CD4-positive, alpha-beta T cell (primary cell): Measurements from ENCODE around the gene MRPL20. TPM values are rescaled to one million over a fixed set of nuclear protein-coding genes. Genes with fewer than 3 reads are reported as not detected.

Experiments used
- ATAC-seq: fragments of 200-7000 bp; cut with Tn5 transposase; one replicate; pipeline ENCODE4 v1.10.0; 2022; ENCODE audit warnings: mild to moderate bottlenecking; ENCODE audit not compliant: poor library complexity
- CTCF ChIA-PET: fragments of 350-600 bp; sonication (Branson Sonifier 250); formaldehyde crosslinking; loops from one replicate; lab custom pipeline; 2021; ENCODE audit warnings: antibody characterized with exemption, inconsistent platforms; lab: Charles Lee
- POLR2A ChIA-PET: fragments of 350-600 bp; sonication (Branson Sonifier 250); formaldehyde crosslinking; loops from one replicate; lab custom pipeline; 2021; ENCODE audit warnings: antibody characterized with exemption, inconsistent platforms; lab: Charles Lee
- DNase-seq, 14 experiments: peaks; one replicate each; pipeline ENCODE4 v3.0.0-alpha.2; 2013 to 2020; ENCODE audit warnings: mixed read lengths in 2 of 14
- H3K27ac ChIP-seq, 2 donors: one replicate each; pipeline versions ENCODE4 v1.5.1 to v1.7.0; 2013; ENCODE audit warnings: low read length in 2 of 2, low read depth in 1 of 2, mild to moderate bottlenecking in 1 of 2
- H3K27me3 ChIP-seq, 2 experiments: 1 replicate in 1 of 2; 2 replicates in 1 of 2; pipeline versions ENCODE4 v1.6.1 to v1.7.0; 2013; ENCODE audit warnings: low read length in 2 of 2, control low read depth in 1 of 2, mild to moderate bottlenecking in 1 of 2, moderate library complexity in 1 of 2; ENCODE audit not compliant: insufficient read depth in 2 of 2, control insufficient read depth in 1 of 2
- H3K36me3 ChIP-seq: one replicate; pipeline ENCODE4 v1.6.1; 2013; ENCODE audit warnings: low read length, control low read depth; ENCODE audit not compliant: insufficient read depth
- H3K4me1 ChIP-seq: one replicate; pipeline ENCODE4 v1.6.1; 2013; ENCODE audit warnings: low read length, control low read depth; ENCODE audit not compliant: insufficient read depth
- H3K4me3 ChIP-seq: one replicate; pipeline ENCODE4 v1.5.1; 2013; ENCODE audit warnings: mild to moderate bottlenecking, low read length, moderate library complexity
- H3K9me3 ChIP-seq, 2 experiments: 1 replicate in 1 of 2; 2 replicates in 1 of 2; pipeline versions ENCODE4 v1.6.1 to v1.7.0; 2013; ENCODE audit warnings: low read length in 2 of 2, mild to moderate bottlenecking in 2 of 2, control low read depth in 1 of 2, moderate library complexity in 1 of 2; ENCODE audit not compliant: control insufficient read depth in 1 of 2, insufficient read depth in 1 of 2
- H3K27ac Mint-ChIP-seq: one replicate; pipeline ENCODE4 v1.8.0; 2020; ENCODE audit warnings: mixed read lengths
- H3K27me3 Mint-ChIP-seq: one replicate; pipeline ENCODE4 v1.8.0; 2021; ENCODE audit warnings: mixed read lengths
- H3K36me3 Mint-ChIP-seq: one replicate; pipeline ENCODE4 v1.8.0; 2021; ENCODE audit warnings: low read depth, mixed read lengths
- H3K4me1 Mint-ChIP-seq: one replicate; pipeline ENCODE4 v1.8.0; 2021; ENCODE audit warnings: low read depth, mixed read lengths
- H3K4me3 Mint-ChIP-seq: one replicate; pipeline ENCODE4 v1.8.0; 2020; ENCODE audit warnings: mild to moderate bottlenecking, mixed read lengths
- H3K9me3 Mint-ChIP-seq: one replicate; pipeline ENCODE4 v1.8.0; 2020; ENCODE audit warnings: mixed read lengths
- CTCF ChIP-seq: fragments of 200-600 bp; IDR thresholded peaks from one replicate; pipeline ENCODE4 v1.8.0; 2022; ENCODE audit warnings: antibody characterized with exemption, mild to moderate bottlenecking
- intact Hi-C, 2 experiments: fragments of 100-400 bp; cut with DNase I in 1 of 2; cut with micrococcal nuclease in 1 of 2; formaldehyde crosslinking; loops; one replicate each; pipeline versions ENCODE4 v1.15.1 to v1.9.0; 2023 to 2025; cut with DNase I, micrococcal nuclease
- total RNA-seq, 174 experiments: library from RNA in 2 of 174; stranded (reverse) in 2 of 174; gene quantifications; one replicate each; pipeline ENCODE4 v1.2.3 and lab custom pipeline; 2021 to 2026

Gene MRPL20
- total RNA-seq, 2 experiments from 2014 or later, result 99.9 to 103 TPM

GRCh38 chr1:1398677-1399186, 8.4 kb downstream of the MRPL20 start:
- Histone ChIP-seq H3K27me3 (no peaks in the 10 kb centered on the region), H3K36me3 (peaks cover 72% of the 10 kb centered on the region), H3K4me3 (peak overlapping the region; percentile 81), H3K9me3 (no peaks in the 10 kb centered on the region), H3K4me1 (peaks cover 47% of the 10 kb centered on the region), H3K27ac (peak overlapping the region; percentile 40 to 79)
- POLR2A ChIA-PET, result interaction anchor here (0.6 to 4.2 kb wide), 18 partner anchors 9 to 511 kb away, joined by 3 to 80 read pairs (median 4); partner anchors contain the start of genes AURKAIP1, C1orf159, CDK11A and DVL1
- no peaks in the 10 kb centered on the region for H3K9me3 Mint-ChIP-seq
- peak in 2 of 14 experiments; percentile 43 to 50 for DNase-seq
- peak overlapping the region; percentile 86 for H3K27ac Mint-ChIP-seq
- intact Hi-C loops, result loop anchor here (1.0 to 5.0 kb wide), 4 partner anchors 9 to 126 kb away; partner anchors contain the start of genes AURKAIP1 (in 2 of the 2), MRPL20 (in 1 of the 2) and UBE2J2 (in 1 of the 2)
- CTCF ChIA-PET, result interaction anchor here (1.0 to 2.0 kb wide), 6 partner anchors 9 to 76 kb away, joined by 3 to 11 read pairs (median 6); partner anchors contain the start of gene AURKAIP1
- no peaks in the 10 kb centered on the region for H3K27me3 Mint-ChIP-seq
- ATAC-seq, result peak; percentile 2
- peaks cover 51% of the 10 kb centered on the region for H3K4me1 Mint-ChIP-seq
- no peak for TF ChIP-seq CTCF
- H3K4me3 Mint-ChIP-seq, result peak overlapping the region; percentile 92
- H3K36me3 Mint-ChIP-seq, result peaks cover 78% of the 10 kb centered on the region

GRCh38 chr1:1397839-1398523, 9.1 kb downstream of the MRPL20 start:
- H3K36me3 ChIP-seq, result peaks cover 74% of the 10 kb centered on the region
- ChIA-PET CTCF (interaction anchor here (2.0 kb wide), 1 partner anchor 26 kb away, joined by 10 read pairs; no protein-coding TSS in a partner anchor), POLR2A (interaction anchor here (3.5 to 4.2 kb wide), 2 partner anchors 10 to 23 kb away, joined by 45 to 80 read pairs; partner anchors contain the start of genes AURKAIP1 and MRPL20)
- Mint-ChIP-seq H3K4me3 (peak overlapping the region; percentile 91), H3K4me1 (peaks cover 47% of the 10 kb centered on the region), H3K27me3 (no peaks in the 10 kb centered on the region), H3K36me3 (peaks cover 78% of the 10 kb centered on the region), H3K9me3 (no peaks in the 10 kb centered on the region), H3K27ac (peak overlapping the region; percentile 86)
- peaks cover 49% of the 10 kb centered on the region for H3K4me1 ChIP-seq
- TF ChIP-seq CTCF, result no peak
- ATAC-seq (no peak), DNase-seq (no peak)
- H3K9me3 ChIP-seq, result no peaks in the 10 kb centered on the region
- intact Hi-C loops, result loop anchor here (1.0 to 5.0 kb wide), 3 partner anchors 11 to 126 kb away; partner anchors contain the start of genes AURKAIP1 (in 1 of the 2) and UBE2J2 (in 1 of the 2)
- peak overlapping the region in 1 of 2 donors; percentile 1 for H3K27ac ChIP-seq
- no peaks in the 10 kb centered on the region for H3K27me3 ChIP-seq
- peak overlapping the region; percentile 81 for H3K4me3 ChIP-seq

- intact Hi-C loops, result loop anchor here in 1 of 2 experiments (5.0 kb wide), 1 partner anchor 123 kb away; the partner anchor contains the start of gene UBE2J2
These were observed 11.9 kb downstream of the MRPL20 start for GRCh38 chr1:1395166-1395565.

More at GRCh38 chr1:1395166-1395565, 11.9 kb downstream of the MRPL20 start:
- H3K4me1 ChIP-seq, result peaks cover 31% of the 10 kb centered on the region
- no peaks in the 10 kb centered on the region for H3K27me3 Mint-ChIP-seq
- peak overlapping the region; percentile 14 for H3K27ac Mint-ChIP-seq
- H3K9me3 Mint-ChIP-seq, result no peaks in the 10 kb centered on the region
- H3K36me3 ChIP-seq, result peaks cover 75% of the 10 kb centered on the region
- TF ChIP-seq CTCF, result no peak
- peak overlapping the region; percentile 79 for H3K4me3 Mint-ChIP-seq
- ATAC-seq (no peak), DNase-seq (no peak)
- H3K27ac ChIP-seq, result no peak overlapping the region
- H3K4me1 Mint-ChIP-seq, result peaks cover 37% of the 10 kb centered on the region
- POLR2A ChIA-PET, result no interaction called here
- peaks cover 84% of the 10 kb centered on the region for H3K36me3 Mint-ChIP-seq
- no peak overlapping the region for H3K4me3 ChIP-seq
- no peaks in the 10 kb centered on the region for H3K9me3 ChIP-seq
- H3K27me3 ChIP-seq, result no peaks in the 10 kb centered on the region
- CTCF ChIA-PET, result no interaction called here
